Upper lobe of right lung (tissue), 1 donor: Measurements from ENCODE around the gene DNAJC6. TPM values are rescaled to one million over a fixed set of nuclear protein-coding genes. Genes with fewer than 3 reads are reported as not detected.

Experiments
- ATAC-seq: fragments of 200-7000 bp; cut with Tn5 transposase; one replicate; pipeline ENCODE4 v1.9.1; 2020; ENCODE audit warnings: mild to moderate bottlenecking, moderate library complexity
- DNase-seq: peaks from one replicate; pipeline ENCODE4 v3.0.0-alpha.2; 2020
- H3K27ac ChIP-seq: fragments of 200-600 bp; one replicate; pipeline ENCODE4 v1.8.0; 2022
- H3K27me3 ChIP-seq: fragments of 200-600 bp; one replicate; pipeline ENCODE4 v1.8.0; 2022; ENCODE audit warnings: mild to moderate bottlenecking
- H3K36me3 ChIP-seq: fragments of 200-600 bp; one replicate; pipeline ENCODE4 v1.8.0; 2022
- H3K4me1 ChIP-seq: fragments of 200-600 bp; one replicate; pipeline ENCODE4 v1.8.0; 2022
- H3K4me3 ChIP-seq: fragments of 200-600 bp; one replicate; pipeline ENCODE4 v1.8.0; 2022; ENCODE audit warnings: mild to moderate bottlenecking
- H3K9me3 ChIP-seq: fragments of 200-600 bp; one replicate; pipeline ENCODE4 v1.8.0; 2022
- CTCF ChIP-seq: fragments of 200-600 bp; IDR thresholded peaks from one replicate; pipeline ENCODE4 v1.8.0; 2022; ENCODE audit warnings: antibody characterized with exemption
- intact Hi-C: fragments of 100-400 bp; cut with DNase I; formaldehyde crosslinking; loops from one replicate; pipeline ENCODE4 v1.11.0; 2022
- total RNA-seq: library from RNA; stranded (reverse); fragmentation: NEBNext Ultra II Directional; extraction: Animal tissue kit (Norgen Biotek cat#: 25700); gene quantifications from one replicate; pipeline ENCODE4 v1.2.1, GENCODE V29; 2021
- donor health status: DM: no; HTN: yes; CAD: no; lungs with severe emphysema.

Gene DNAJC6
- total RNA-seq, 1 donor from 2014 or later = 6.6 TPM

- no peak overlapping the region for H3K4me3 ChIP-seq
- TF ChIP-seq CTCF = no peak
- intact Hi-C loops = no loop called here
- H3K4me1 ChIP-seq = no peaks in the 10 kb centered on the region
- DNase-seq = no peak
- no peaks in the 10 kb centered on the region for H3K9me3 ChIP-seq
- H3K27me3 ChIP-seq = no peaks in the 10 kb centered on the region
- ATAC-seq = no peak
- no peaks in the 10 kb centered on the region for H3K36me3 ChIP-seq
- H3K27ac ChIP-seq = no peak overlapping the region
Observed at GRCh38 chr1:65399003-65399402, 89.7 kb downstream of the DNAJC6 start.

GRCh38 chr1:65401612-65402011, 92.3 kb downstream of the DNAJC6 start:
- DNase-seq (no peak), ATAC-seq (no peak)
- Histone ChIP-seq H3K4me1 (no peaks in the 10 kb centered on the region), H3K27ac (no peak overlapping the region), H3K9me3 (no peaks in the 10 kb centered on the region), H3K36me3 (no peaks in the 10 kb centered on the region), H3K4me3 (no peak overlapping the region), H3K27me3 (no peaks in the 10 kb centered on the region)
- intact Hi-C loops = no loop called here
- TF ChIP-seq CTCF = no peak

- Histone ChIP-seq H3K4me3 (no peak overlapping the region), H3K36me3 (no peaks in the 10 kb centered on the region), H3K4me1 (no peaks in the 10 kb centered on the region), H3K9me3 (no peaks in the 10 kb centered on the region), H3K27ac (no peak overlapping the region), H3K27me3 (no peaks in the 10 kb centered on the region)
- no peak for TF ChIP-seq CTCF
- DNase-seq = no peak
- ATAC-seq = no peak
- intact Hi-C loops = no loop called here
Observed at GRCh38 chr1:65404941-65405340, 95.6 kb downstream of the DNAJC6 start.

- TF ChIP-seq CTCF = no peak
- no peak for DNase-seq
- Histone ChIP-seq H3K27me3 (no peaks in the 10 kb centered on the region), H3K27ac (no peak overlapping the region), H3K4me3 (no peak overlapping the region), H3K9me3 (no peaks in the 10 kb centered on the region), H3K36me3 (no peaks in the 10 kb centered on the region), H3K4me1 (no peaks in the 10 kb centered on the region)
- intact Hi-C loops = no loop called here
- no peak for ATAC-seq
Observed at GRCh38 chr1:65407877-65408276, 98.5 kb downstream of the DNAJC6 start.

GRCh38 chr1:65409314-65409713, 100.0 kb downstream of the DNAJC6 start:
- Histone ChIP-seq H3K9me3 (no peaks in the 10 kb centered on the region), H3K27me3 (no peaks in the 10 kb centered on the region), H3K4me3 (no peak overlapping the region), H3K27ac (no peak overlapping the region), H3K36me3 (no peaks in the 10 kb centered on the region), H3K4me1 (no peaks in the 10 kb centered on the region)
- ATAC-seq (no peak), DNase-seq (no peak)
- intact Hi-C loops = no loop called here
- TF ChIP-seq CTCF = no peak

GRCh38 chr1:65409816-65410326, 100.5 kb downstream of the DNAJC6 start:
- intact Hi-C loops = no loop called here
- Histone ChIP-seq H3K27me3 (no peaks in the 10 kb centered on the region), H3K36me3 (no peaks in the 10 kb centered on the region), H3K9me3 (no peaks in the 10 kb centered on the region), H3K4me3 (no peak overlapping the region), H3K4me1 (no peaks in the 10 kb centered on the region), H3K27ac (no peak overlapping the region)
- no peak for ATAC-seq
- TF ChIP-seq CTCF = no peak
- DNase-seq = no peak
